ENCODE data around the gene FAM184A. TPM values are rescaled to one million over a fixed set of nuclear protein-coding genes. Genes with fewer than 3 reads are reported as not detected.

Gene FAM184A
- total RNA-seq, 2 donors from 2014 or later: 205 to 216 TPM

GRCh38 chr6:118935331-118935668 lies 143.2 kb downstream of the FAM184A start:
- Mint-ChIP-seq H3K27me3 (ENCODE audit: insufficient read depth) (no peaks in the 10 kb centered on the region), H3K4me3 (peak overlapping the region; percentile 85), H3K27ac (peak overlapping the region; percentile 98), H3K4me1 (peaks cover 11% of the 10 kb centered on the region), H3K9me3 (peaks cover 22% of the 10 kb centered on the region), H3K36me3 (ENCODE audit: low read depth) (peaks cover 38% of the 10 kb centered on the region)
- Histone ChIP-seq H3K27me3 (ENCODE audit: control insufficient read depth, insufficient read depth, low read length, poor library complexity, severe bottlenecking) (no peaks in the 10 kb centered on the region), H3K36me3 (ENCODE audit: control insufficient read depth, insufficient read depth, low read length) (peaks cover 27% of the 10 kb centered on the region), H3K4me1 (ENCODE audit: control insufficient read depth, insufficient read depth, low read length) (no peaks in the 10 kb centered on the region), H3K4me3 (ENCODE audit: low read length) (peak overlapping the region; percentile 85), H3K9me3 (ENCODE audit: control insufficient read depth, low read length) (peaks cover 28% of the 10 kb centered on the region), H3K9ac (ENCODE audit: extremely low read depth, low read length, poor library complexity, severe bottlenecking) (peak overlapping the region; percentile 91), H3K27ac (ENCODE audit: low read depth, low read length) (peak overlapping the region; percentile 68)
- DNase-seq: no peak
- 60 to 77% methylated on average over 1 of the region's 1 CpG for WGBS, 2 experiments (ENCODE audit: insufficient coverage in 1 of 2, insufficient read length in 1 of 2)
- TF ChIP-seq CTCF (conservative IDR thresholded peaks at IDR 0.05): no peak

- Mint-ChIP-seq H3K4me1 (peaks cover 11% of the 10 kb centered on the region), H3K36me3 (ENCODE audit: low read depth) (peaks cover 41% of the 10 kb centered on the region), H3K27me3 (ENCODE audit: insufficient read depth) (no peaks in the 10 kb centered on the region)
These were observed 143.8 kb downstream of the FAM184A start, which contains the start of gene MCM9 for GRCh38 chr6:118934461-118935330. Gene MCM9 (minus strand): TSS chr6:118935159. CDS start chr6:118931723, 3,436 bp downstream.

GRCh38 chr6:118933855-118934460 lies 144.5 kb downstream of the FAM184A start:
- H3K4me3 ChIP-seq (ENCODE audit: low read length): peak overlapping the region; percentile 85
- 43% methylated on average over 8 of the region's 8 CpGs; no CpG with 5 or more reads in 1 of the 2 experiments for WGBS, 2 experiments (ENCODE audit: insufficient coverage in 1 of 2, insufficient read length in 1 of 2)
- peaks cover 36% of the 10 kb centered on the region for H3K36me3 ChIP-seq (ENCODE audit: control insufficient read depth, insufficient read depth, low read length)
- H3K4me1 ChIP-seq (ENCODE audit: control insufficient read depth, insufficient read depth, low read length): no peaks in the 10 kb centered on the region
- Mint-ChIP-seq H3K27me3 (ENCODE audit: insufficient read depth) (no peaks in the 10 kb centered on the region), H3K36me3 (ENCODE audit: low read depth) (peaks cover 45% of the 10 kb centered on the region), H3K4me1 (peaks cover 11% of the 10 kb centered on the region), H3K4me3 (peak overlapping the region; percentile 85), H3K27ac (no peak overlapping the region), H3K9me3 (peaks cover 18% of the 10 kb centered on the region)
- H3K9ac ChIP-seq (ENCODE audit: extremely low read depth, low read length, poor library complexity, severe bottlenecking): no peak overlapping the region
- no peak for TF ChIP-seq CTCF (conservative IDR thresholded peaks at IDR 0.05)
- H3K27me3 ChIP-seq (ENCODE audit: control insufficient read depth, insufficient read depth, low read length, poor library complexity, severe bottlenecking): no peaks in the 10 kb centered on the region
- no peak overlapping the region for H3K27ac ChIP-seq (ENCODE audit: low read depth, low read length)
- H3K9me3 ChIP-seq (ENCODE audit: control insufficient read depth, low read length): peaks cover 19% of the 10 kb centered on the region
- DNase-seq: no peak

More at GRCh38 chr6:118934461-118935330, 143.8 kb downstream of the FAM184A start, which contains the start of gene MCM9:
- Histone ChIP-seq H3K4me3 (ENCODE audit: low read length) (peak within 1 kb of the TSS; percentile 85), H3K9me3 (ENCODE audit: control insufficient read depth, low read length) (peaks cover 22% of the 10 kb centered on the region), H3K9ac (ENCODE audit: extremely low read depth, low read length, poor library complexity, severe bottlenecking) (peak within 1 kb of the TSS; percentile 91), H3K36me3 (ENCODE audit: control insufficient read depth, insufficient read depth, low read length) (peaks cover 29% of the 10 kb centered on the region), H3K27ac (ENCODE audit: low read depth, low read length) (peak within 1 kb of the TSS; percentile 92), H3K4me1 (ENCODE audit: control insufficient read depth, insufficient read depth, low read length) (no peaks in the 10 kb centered on the region), H3K27me3 (ENCODE audit: control insufficient read depth, insufficient read depth, low read length, poor library complexity, severe bottlenecking) (no peaks in the 10 kb centered on the region)
- no peak for TF ChIP-seq CTCF (conservative IDR thresholded peaks at IDR 0.05)
- Mint-ChIP-seq H3K4me3 (peak within 1 kb of the TSS; percentile 85), H3K9me3 (peaks cover 18% of the 10 kb centered on the region), H3K27ac (peak within 1 kb of the TSS; percentile 98)
- DNase-seq: peak; percentile 98
- WGBS, 2 experiments (ENCODE audit: insufficient coverage in 1 of 2, insufficient read length in 1 of 2): 0% methylated on average over 19 to 95 of the region's 95 CpGs

All from endodermal cell (in vitro differentiated cells).